Kidney capillary endothelial cell (primary cell): ENCODE results near the gene OR1M1.

Experiments
- DNase-seq: peaks from one replicate; pipeline ENCODE4 v3.0.0-alpha.2; 2018; ENCODE audit warnings: low spot score

The OR1M1 gene

DNA sequence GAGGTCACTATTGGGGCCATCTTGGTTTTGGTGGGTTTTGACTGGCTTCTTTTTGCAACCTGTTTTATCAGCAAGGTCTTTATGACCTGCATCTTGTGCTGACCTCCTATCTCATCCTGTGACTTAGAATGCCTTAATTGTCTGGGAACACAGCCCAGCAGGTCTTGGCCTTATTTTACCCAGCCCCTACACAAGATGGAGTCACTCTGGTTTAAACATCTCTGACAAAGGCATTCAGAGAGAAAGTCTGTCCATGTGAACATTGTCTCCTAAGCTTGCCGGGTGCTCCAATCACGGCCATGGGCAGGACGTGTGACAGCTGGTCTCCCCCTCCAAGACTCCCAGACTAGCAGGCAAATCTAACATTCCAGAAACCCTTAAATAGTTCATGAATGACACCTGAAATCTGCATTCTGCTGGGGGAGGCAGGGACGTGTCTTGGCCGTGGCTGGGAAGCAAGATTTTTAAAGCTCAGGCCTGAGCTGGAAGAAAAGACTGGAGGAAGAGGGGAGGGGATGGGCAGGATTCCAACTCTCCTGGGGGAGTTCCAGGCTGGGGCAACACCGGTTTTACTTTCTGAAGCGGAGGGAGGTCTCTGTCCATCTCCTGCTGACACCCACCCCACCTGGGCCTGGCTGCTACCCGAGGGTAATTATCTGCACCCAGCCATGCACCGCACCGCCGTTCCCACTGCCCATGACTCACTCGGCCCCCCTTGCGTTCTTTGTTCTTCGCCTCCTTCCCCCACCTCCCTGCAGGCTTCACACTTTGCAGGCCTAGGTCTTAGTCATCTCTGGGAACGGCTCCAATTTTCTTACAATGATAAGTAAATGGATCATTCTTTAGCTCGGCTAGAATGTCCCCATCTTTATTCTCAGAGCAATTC, 11.6 kb upstream of the OR1M1 start:
- peak; percentile 97 for DNase-seq

GRCh38 chr19:9076901-9077300, 10.0 kb upstream of the OR1M1 start:
- no peak for DNase-seq

- no peak for DNase-seq
Measured at GRCh38 chr19:9078651-9079050, 8.2 kb upstream of the OR1M1 start.

- DNase-seq: no peak
Measured at GRCh38 chr19:9107375-9107774, 20.5 kb downstream of the OR1M1 start, which contains the start of gene OR7G2. TSS of gene OR7G2 (minus strand) at chr19:9107475. CDS start at chr19:9103243, 4,232 bp downstream.

DNA sequence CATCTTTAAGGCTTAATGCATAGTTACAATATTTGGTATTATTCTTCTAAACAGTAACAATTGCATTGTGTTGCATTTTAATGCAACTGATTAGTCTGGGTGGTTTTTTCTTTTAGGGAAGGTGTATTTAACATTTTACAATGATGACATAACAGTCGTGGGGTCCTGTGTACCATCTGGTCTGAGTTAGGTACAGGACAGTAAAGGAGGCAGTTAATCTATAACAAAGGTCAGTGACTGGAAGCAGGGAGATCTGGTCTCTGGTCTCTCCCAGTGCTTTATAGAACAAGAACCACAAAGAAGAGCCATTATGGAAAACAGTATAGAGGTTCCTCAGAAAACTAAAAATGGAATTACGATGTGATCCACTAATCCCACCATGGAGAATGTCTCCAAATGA, 23.1 kb downstream of the OR1M1 start:
- DNase-seq: no peak

GRCh38 chr19:9115307-9115813, 28.5 kb downstream of the OR1M1 start, which contains the start of gene OR7G1:
TSS of gene OR7G1 (minus strand) at chr19:9115763. CDS start at chr19:9115763, 0 bp downstream.
- no peak for DNase-seq

GRCh38 chr19:9116547-9116946, 29.7 kb downstream of the OR1M1 start:
- DNase-seq: no peak

DNA sequence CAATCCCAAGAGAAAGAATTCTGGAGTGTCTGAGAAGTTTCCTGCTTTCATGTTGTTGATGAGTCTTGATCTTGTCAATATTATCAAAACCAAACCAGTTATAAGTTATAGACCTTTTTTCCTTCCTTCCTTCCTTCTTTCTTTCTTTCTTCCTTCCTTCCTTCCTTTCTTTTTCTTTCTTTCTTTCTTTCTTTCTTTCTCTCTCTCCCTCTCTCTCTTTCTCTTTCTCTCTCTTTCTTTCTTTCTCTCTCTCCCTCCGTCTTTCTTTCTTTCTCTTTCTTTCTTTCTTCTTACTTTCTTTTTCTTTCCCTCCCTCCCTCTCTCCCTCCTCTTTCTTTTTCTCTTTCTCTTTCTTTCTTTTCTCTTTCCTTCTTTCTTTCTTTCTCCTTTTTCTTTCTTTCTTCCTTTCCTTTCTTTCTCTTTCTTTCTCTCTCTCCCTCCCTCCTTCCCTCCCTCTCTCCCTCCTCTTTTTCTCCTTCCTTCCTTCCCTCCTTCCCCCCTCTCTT, 40.1 kb downstream of the OR1M1 start, which contains the start of gene OR7G3:
Gene OR7G3, minus strand, starts transcription at position 51 of the 506 bp plus-strand sequence. Its CDS starts 0 bp downstream, at position 51.
- DNase-seq: no peak

GRCh38 chr19:9128171-9128570, 41.3 kb downstream of the OR1M1 start:
- peak; percentile 83 for DNase-seq

- DNase-seq: no peak
Measured at GRCh38 chr19:9130965-9131364, 44.1 kb downstream of the OR1M1 start.

GRCh38 chr19:9132422-9132821, 45.6 kb downstream of the OR1M1 start:
- DNase-seq: no peak

DNA sequence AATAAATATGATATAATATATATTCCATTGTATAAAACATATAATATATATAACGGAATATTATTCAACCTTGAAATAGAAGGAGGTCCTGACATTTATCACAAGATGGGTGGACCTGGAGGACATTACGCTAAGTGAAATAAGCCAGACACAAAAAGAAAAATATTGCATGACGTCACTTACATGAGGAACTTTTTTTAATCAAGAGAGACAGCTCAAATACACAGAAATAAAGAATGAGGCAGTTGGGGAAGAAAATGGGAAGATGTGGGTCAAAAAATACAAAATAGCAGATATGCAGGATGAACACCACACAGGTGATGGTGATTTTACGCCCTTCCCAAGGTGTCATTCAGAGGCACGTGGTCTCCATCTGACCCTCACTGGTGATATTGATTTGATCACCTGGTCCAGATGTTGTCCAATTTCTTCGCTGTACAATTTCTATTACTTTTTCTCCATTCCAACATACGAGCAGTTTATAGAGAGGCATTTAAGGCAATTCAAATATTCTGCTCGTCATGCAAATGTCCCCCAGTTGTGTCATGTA, 52.8 kb downstream of the OR1M1 start:
- DNase-seq: no peak

- peak; percentile 81 for DNase-seq
Measured at GRCh38 chr19:9140159-9140874, 53.5 kb downstream of the OR1M1 start, which contains the start of gene ZNF317. TSS of gene ZNF317 (plus strand) at chr19:9140397. CDS start at chr19:9156017, 15,620 bp downstream.

DNA sequence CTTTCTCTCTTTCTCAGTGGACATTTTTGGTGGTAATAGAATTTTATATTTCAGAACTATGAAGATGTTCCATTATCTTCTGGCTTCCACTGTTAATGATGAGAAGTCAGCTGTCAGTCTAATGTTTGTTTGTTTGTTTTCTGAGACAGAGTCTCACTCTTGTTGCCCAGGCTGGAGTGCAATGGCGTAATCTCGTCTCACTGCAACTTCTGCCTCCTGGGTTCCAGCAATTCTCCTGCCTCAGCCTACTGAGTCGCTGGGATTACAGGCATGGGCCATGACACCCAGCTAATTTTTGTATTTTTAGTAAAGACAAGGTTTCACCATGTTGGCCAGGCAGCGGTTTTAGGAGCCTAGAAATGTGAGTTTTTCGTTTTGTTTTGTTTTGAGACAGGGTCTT, 58.1 kb downstream of the OR1M1 start:
- DNase-seq: no peak
